GM12875 (cell line): ENCODE data around the gene CFAP46.

Source experiments
- H3K4me3 ChIP-seq: one replicate; pipeline ENCODE4 v1.5.1; 2011; ENCODE audit warnings: low read depth, low read length, control low read depth
- CTCF ChIP-seq: IDR thresholded peaks from 2 replicates; pipeline ENCODE4 v1.5.1; 2011; ENCODE audit warnings: low read depth, mild to moderate bottlenecking, control low read depth, inconsistent platforms, low read length, moderate library complexity, borderline replicate concordance; ENCODE audit not compliant: insufficient read depth

CFAP46 gene

DNA sequence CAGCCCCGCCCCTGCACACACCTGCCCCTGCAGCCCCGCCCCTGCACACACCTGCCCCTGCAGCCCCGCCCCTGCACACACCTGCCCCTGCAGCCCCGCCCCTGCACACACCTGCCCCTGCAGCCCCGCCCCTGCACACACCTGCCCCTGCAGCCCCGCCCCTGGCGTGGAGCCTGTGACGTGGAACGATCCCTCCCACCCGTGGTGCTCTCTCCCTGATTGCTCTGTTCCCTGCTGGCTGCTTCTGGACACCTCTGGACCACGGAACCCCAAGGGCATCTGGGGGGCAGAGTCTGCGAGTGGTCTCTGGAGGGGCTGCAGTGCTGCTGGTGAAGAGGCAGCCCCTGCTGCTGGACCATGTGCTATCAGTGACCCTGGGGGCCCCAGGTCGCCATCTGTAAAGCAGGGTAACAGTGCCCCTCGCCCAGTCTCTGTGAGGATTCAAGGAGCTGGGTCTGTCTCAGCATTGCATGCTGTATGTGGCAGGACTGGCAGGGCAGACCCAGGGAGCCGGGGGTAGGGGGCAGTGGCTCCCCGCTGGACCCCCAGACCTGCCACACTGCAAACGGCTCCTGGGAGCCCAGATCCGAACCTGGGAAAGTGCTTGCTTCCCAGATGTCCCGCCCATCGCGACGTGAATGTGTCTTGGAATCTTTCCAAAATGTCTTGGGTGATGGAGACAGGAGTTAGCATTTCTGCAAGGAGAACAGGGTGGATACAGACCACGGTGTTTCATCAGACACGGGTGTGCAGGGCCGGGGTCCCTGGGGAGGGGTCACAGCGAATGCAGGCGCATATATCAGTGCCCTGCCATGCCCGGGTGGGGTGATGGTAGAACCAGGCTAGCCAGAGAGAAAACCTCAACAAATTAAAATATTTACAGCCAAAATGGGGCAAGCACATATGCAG, 128.6 kb downstream of the CFAP46 start:
- H3K4me3 ChIP-seq, result no peak overlapping the region
- TF ChIP-seq CTCF, result no peak

- no peak for TF ChIP-seq CTCF
- H3K4me3 ChIP-seq, result no peak overlapping the region
These were observed 129.4 kb downstream of the CFAP46 start for GRCh38 chr10:132813001-132813401.

GRCh38 chr10:132812520-132812919, 129.8 kb downstream of the CFAP46 start:
- no peak overlapping the region for H3K4me3 ChIP-seq
- no peak for TF ChIP-seq CTCF

- no peak overlapping the region for H3K4me3 ChIP-seq
- no peak for TF ChIP-seq CTCF
These were observed 130.4 kb downstream of the CFAP46 start for GRCh38 chr10:132811891-132812481.

GRCh38 chr10:132810807-132811700, 131.3 kb downstream of the CFAP46 start:
- no peak for TF ChIP-seq CTCF
- H3K4me3 ChIP-seq, result no peak overlapping the region

GRCh38 chr10:132810141-132810806, 132.1 kb downstream of the CFAP46 start:
- no peak overlapping the region for H3K4me3 ChIP-seq
- TF ChIP-seq CTCF, result no peak
